ENCODE data around the gene ENO2.
A peak's percentile ranks its signal among the peaks of the same experiment; 100 is the strongest.
"Not testable (repeated sequence)": the region's sequence is repeated elsewhere in the genome, so short reads cannot be mapped to it uniquely, and the experiment has no call there.

The ENO2 gene

DNA sequence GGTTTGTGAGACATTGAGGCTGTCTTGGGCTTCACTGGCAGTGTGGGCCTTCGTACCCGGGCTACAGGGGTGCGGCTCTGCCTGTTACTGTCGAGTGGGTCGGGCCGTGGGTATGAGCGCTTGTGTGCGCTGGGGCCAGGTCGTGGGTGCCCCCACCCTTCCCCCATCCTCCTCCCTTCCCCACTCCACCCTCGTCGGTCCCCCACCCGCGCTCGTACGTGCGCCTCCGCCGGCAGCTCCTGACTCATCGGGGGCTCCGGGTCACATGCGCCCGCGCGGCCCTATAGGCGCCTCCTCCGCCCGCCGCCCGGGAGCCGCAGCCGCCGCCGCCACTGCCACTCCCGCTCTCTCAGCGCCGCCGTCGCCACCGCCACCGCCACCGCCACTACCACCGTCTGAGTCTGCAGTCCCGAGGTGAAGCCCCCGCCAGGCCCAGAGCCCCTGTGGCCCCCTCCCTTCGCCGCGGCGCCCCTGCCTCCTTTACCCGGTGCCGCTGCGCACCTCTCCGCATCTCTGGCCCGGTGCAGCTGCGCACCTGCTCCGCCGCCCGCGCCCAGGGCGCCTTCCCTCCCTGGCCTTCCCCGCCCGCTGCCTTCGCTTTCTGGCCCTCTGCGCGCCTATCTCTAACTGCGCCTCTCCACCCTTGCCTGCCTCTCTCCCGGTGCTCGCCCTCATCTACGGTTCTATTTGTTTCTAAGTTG lies at the start of gene ENO2:
Gene ENO2 (plus strand): TSS at position 335 of the 701 bp plus-strand sequence. CDS start 1,253 bp downstream, outside the sequence.
- DNase-seq = no peak

DNA sequence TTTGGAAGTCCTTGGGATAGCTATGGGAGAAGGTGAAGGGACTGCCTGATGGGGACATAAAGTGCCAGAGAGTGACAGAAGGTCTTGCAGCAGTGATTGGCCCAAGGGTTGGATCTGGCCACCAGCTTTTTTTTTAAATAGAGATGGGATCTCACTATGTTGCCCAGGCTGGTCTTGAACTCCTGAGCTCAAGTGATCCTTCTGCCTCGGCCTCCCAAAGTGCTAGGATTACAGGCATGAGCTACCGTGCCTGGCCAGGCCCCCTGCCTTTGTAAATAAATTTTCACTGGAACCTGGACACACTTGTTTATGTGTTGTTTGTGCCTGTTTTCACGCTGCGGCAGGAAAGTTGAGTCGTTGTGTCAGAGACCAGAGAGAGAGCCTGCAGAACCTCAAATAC lies 49.1 kb upstream of the ENO2 start:
- DNase-seq = not testable (repeated sequence)

DNA sequence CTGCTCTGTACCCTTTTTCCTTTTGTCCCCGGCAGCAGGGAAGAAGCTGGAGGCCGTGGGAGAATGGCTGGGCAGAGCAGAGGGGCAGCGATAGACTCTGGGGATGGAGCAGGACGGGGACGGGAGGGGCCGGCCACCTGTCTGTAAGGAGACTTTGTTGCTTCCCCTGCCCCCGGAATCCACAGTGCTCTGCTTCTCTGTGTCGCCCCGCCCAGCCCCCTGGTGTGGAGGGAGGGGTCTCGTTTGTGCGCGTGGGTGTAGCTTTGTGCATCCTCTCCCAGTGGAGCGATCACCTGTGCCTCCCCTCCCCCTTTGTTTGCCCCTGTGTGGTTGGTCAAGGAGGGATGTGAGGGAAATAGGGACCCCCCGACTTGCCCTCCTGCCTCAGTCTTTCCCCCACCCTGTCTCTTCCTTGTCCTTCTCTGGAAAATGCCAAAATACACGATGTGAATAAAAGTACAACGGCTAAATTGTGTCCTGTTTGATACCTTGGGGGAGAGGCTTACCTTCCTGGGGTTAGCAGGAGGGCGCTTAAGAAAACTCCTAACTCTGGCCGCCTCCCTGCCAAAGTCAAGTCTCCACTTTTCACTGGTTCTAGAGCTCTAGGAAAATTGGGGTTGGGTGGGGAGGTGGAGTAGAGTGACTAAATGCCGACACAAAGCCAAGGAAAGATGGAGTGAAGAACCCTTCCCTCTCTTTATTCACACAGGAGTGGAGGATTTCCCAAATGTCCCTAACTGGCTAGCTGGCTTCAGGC lies 48.0 kb upstream of the ENO2 start:
- no peak for DNase-seq

DNA sequence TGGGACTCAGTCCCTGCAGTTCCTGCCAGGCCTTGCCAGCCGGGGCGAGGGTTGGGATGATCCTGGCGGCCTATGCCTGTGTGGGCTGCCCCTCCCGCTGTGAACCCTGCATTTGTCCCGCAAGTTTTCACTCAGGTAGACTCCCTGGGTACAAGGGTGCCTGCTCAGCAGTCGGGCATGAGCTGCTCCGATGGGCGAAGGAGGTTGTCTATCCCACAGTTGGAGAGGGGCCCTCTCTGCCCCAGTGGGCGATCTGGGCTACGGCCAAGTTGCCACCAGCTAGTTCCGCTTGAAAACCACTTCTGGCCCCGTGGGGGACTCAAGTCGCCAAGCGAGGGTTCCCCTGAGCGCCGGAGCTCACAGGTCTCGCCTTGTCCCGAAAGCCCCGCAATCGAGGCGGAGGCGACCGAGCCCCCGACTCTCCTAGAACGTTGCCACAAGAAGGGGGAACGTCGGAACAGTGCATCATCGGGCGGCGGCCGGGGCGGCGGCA lies 47.4 kb upstream of the ENO2 start:
- no peak for DNase-seq

DNA sequence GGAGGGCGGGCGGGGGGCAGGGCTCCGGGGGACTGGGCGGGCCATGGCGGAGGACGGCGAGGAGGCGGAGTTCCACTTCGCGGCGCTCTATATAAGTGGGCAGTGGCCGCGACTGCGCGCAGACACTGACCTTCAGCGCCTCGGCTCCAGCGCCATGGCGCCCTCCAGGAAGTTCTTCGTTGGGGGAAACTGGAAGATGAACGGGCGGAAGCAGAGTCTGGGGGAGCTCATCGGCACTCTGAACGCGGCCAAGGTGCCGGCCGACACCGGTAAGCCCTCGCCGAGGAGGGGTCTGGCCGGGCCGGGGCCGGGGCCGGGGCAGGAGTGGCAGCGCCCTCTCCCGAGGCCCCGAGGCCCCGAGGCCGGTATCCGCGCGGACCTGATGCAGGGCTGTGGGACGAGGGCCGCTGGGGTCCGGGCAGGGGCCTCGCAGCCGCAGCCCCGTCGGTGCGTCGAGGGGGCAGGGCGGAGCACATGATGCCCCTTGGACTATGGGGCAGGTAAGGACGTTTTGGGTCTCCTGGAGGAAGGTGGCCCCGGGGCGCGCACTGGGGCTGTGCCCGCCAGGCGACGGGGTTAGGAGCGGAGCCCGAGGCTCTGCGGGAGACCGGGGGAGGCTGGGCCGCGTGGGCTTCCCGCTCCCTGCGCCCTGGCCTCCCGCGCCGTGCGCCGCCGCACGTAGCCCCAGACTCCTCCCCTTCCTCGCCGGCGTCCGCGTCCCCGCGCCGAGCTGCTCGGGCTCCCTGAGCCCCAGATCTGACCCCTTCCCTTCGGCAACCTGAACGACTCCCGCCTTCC lies 46.8 kb upstream of the ENO2 start, which contains the start of gene TPI1:
Gene TPI1 (plus strand): TSS at position 119 of the 798 bp plus-strand sequence. CDS start 36 bp downstream, at position 155.
- peak; percentile 76 for DNase-seq

DNA sequence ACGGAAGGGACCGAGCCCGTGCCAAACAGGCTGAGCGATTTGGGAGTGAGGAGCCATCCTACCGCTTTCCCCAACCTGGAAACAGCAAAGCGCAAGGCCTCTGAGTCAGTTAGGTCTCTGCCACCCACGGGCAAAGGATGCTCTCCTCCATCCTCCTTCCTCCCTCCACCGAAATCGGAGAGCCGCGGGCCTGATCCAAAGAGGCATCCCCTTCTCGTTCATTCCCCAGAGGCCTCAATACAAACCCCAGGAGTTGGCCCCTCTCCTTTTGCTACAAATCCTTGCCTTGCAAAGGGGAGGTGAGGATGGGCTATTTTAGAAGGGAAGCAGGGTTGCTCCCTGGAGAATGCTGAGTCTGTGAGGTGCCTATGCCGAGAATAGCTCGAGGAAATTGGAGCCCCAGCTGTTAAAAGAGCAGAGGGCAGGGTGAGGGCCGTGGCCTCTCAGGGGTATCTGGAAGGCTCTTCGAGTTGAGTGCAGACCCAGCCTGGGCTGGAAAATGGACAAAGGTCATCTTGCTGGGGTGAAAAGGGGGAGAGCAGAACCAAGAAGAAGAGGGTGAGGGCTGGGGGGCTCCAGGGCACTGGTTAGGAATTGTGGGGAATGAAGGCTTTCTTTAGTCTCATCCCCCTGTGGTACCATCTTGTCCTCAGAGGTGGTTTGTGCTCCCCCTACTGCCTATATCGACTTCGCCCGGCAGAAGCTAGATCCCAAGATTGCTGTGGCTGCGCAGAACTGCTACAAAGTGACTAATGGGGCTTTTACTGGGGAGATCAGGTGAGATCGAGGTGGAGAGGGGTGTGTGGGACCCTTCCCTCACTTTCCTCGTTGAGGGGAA lies 46.0 kb upstream of the ENO2 start:
- DNase-seq = no peak

DNA sequence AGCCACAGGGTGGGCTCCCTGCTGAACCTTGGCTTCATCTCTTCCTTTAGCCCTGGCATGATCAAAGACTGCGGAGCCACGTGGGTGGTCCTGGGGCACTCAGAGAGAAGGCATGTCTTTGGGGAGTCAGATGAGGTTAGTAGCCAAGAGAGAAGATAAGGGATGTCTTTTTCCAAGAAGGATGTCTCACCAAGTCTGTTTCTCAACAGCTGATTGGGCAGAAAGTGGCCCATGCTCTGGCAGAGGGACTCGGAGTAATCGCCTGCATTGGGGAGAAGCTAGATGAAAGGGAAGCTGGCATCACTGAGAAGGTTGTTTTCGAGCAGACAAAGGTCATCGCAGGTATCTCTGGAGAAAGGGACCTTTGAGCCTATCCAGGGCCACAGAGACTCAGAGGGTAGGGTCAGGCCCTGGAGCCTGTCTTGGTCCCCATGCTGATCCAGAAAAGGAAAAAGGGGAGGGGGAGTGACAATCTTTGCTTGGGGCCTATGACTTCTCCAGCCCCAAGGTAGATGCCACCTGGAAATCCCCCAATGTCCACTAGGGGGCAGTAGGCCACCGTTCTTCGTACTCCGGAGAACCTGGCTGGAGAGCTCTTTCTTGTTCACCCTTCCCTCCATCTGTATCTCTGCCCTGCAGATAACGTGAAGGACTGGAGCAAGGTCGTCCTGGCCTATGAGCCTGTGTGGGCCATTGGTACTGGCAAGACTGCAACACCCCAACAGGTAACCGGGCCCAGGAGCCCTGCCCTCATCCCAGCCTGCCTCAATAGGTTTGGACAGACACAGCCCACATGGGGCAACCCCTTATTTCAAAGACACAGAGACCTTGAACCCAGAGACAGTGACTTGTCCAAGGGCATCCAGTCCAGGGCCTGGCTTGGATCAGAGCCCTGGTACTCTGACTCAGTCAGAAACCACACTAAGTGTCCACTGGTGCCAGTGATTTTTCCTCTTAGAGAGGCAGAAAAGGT lies 45.0 kb upstream of the ENO2 start:
- peak; percentile 67 for DNase-seq

DNA sequence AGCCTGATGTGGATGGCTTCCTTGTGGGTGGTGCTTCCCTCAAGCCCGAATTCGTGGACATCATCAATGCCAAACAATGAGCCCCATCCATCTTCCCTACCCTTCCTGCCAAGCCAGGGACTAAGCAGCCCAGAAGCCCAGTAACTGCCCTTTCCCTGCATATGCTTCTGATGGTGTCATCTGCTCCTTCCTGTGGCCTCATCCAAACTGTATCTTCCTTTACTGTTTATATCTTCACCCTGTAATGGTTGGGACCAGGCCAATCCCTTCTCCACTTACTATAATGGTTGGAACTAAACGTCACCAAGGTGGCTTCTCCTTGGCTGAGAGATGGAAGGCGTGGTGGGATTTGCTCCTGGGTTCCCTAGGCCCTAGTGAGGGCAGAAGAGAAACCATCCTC lies 44.1 kb upstream of the ENO2 start:
- not testable (repeated sequence) for DNase-seq

DNA sequence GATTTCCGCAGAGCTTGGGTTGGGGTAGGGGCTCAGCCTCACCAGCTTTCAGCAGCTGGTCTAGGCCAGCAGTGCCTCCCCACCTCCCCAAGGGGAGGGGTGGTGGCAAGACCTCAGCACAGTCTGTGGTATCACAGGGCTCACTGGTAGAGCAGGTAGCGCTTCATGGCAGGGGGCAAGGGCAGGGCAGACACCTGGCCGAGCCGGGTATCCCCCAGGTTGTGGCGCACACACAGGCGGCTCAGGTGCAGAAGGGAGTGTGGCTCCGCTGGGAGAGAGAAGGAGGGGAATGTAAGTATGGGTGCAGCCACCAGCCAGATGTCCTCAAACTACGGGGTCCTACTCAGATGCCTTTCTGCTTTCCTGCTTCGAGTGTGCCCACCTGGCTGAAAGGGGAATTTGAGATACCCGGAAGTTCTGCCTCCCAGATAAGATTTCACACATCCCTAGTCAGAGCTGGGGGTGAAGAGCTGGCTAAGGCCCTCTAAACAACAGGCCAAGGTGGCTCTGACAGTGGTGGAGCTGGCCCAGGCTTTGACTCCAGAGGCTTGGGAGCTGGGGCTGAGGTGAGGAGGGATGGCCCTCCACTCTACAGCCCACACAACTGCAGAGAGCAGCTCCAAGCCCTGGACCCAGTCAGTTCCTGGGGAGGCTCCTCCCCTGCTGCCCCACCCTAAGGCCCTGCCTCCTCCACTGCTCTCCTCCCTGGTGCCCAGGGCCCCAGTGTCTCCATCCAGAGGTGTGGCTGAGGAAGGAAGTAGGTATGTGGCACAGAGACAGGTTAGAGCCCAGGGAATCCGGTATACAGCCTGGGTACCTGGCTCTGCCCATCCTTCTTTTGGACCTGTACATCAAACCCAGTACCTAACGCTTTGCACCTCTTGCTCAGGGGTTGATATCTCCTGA lies 43.1 kb upstream of the ENO2 start:
- no peak for DNase-seq

DNA sequence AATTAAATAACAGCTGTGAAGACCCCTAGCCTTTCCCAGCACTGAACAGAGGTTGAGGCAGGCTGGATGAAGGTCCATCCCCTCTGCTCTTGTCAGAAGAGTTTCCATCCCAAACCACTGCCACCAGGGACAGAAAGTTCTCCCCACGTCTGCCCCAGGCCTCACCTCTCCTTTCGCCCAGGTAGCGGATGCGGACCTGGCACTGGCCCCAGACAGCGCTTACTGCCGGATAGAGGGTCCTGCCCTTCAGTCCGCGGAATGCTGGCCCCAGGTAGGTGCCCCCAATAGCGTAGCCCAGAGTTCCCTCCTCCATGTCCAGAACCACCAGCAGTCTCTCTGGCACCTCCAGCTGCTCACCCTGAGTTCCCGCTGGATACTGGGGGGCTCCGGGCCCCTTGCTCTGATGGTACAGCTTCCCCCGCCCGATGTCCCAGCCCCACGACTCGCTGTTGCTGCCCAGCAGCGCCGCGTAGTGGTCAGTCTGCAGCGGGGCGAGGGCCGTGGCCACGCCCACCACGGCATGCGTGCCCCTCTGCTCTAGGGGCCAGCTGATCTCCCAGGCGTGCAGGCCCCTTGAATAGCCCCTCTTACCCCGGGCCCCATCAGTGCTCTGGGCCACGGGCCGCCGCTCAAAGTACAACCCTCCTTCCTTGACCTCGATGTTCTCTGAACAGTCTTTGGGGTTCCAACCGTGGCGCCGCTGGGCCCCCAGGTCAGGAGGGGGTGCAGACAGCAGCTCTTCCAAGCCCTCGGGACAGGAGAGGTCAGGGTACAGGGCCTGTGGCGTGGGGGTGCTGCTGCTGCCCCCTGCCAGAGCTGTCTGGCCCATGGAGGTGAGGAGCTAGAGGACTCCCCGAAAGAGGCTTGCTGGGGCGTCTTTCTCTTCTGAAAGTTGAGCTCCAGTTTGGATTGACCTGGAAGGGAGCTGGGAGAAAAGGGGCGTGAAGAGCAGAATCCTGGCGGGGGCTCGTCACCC lies 42.0 kb upstream of the ENO2 start:
- peak; percentile 56 for DNase-seq

DNA sequence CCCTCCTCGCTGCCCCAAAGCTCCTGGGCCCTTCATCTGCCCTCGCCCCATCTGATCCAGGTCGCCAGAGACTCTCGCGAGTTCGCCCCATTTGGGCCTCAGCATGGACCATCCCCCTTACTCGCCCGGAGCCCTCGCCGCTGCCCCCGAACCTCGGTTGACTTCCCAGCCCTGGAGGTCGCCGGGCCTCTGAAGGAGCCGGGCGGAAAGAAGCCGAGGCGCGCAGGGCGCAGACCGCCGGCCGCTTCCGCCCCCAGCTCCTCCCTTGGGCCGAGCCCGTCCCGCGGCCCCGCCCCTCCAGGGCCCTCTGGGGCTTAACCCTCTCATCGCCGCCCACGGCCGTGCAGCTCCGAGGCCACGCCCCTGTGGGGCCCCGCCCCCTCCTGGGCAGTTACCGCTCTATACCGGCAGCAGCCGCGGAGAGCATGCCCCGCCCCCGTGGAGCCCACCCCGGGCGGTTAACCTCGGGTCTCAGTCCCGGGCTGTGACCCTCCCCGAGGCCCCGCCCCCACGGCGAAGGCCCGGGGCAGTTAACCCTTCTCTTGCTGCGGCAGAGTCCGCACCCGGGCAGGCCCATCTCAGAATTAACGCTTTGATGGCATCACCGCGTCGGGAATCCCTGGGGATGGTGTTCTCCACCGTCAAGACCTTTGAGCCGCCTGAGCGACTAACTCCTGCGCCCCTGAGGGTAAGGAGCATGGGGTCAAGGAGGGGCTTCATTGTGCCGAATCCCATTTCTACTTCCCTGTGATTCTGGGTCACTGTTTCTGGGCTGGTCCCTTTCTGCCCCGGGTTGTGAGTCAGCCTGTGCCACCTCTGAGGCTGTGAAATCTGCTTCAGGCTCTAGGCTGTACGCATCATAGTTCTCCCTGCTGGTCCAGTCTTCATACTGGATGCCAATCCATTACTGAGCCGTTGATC lies 41.0 kb upstream of the ENO2 start, which contains the start of gene SPSB2:
Gene SPSB2 (minus strand): TSS at position 210 of the 921 bp plus-strand sequence. CDS start 402 bp downstream, outside the sequence.
- peak; percentile 93 for DNase-seq

DNA sequence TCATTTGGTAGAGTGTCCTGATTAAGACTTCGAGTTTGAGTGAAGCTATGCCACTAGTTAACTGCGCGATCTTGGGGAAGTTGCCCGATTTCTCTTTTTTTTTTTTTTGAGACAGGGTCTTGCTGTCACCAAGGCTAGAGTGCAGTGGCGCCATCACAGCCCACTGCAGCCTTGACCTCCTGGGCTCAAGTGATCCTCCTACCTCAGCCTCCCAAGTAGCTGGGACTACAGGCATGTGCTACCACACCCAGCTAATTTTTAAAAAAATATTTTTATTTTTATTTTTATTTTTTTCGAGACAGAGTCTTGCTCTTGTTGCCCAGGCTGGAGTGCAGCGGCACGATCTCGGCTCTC lies 40.4 kb upstream of the ENO2 start:
- DNase-seq = not testable (repeated sequence)

DNA sequence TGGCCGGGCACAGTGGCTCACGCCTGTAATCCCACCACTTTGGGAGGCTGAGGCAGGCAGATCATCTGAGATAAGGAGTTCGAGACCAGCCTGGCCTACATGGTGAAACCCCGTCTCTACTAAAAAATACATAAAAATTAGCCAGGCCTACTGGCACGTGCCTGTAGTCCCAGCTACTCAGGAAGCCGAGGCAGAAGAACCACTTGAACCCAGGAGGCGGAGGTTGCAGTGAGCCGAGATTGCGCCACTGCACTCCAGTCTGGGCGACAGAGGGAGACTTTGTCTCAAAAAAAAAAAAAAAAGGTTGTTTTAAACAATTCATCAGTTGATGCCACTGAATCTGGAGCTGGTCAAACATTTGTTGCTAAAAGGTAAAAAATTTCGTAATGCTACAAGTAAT lies 34.6 kb upstream of the ENO2 start:
- not testable (repeated sequence) for DNase-seq

DNA sequence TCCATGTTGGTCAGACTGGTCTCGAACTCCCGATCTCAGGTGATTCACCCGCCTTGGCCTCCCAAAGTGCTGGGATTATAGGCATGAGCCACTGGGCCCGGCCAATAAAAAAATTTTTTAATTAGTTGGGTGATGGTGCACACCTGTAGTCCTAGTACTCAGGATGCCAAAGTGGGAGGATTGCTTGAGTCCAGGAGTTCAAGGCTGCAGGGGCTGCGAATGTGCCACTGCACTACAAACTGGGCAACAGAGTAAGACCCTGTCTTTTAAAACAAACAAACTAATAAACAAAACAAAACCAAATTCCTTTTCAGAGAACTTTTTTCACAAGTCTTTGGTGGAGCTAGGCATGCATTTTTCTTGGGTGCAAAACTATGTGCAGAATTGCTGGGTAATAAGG lies 31.1 kb upstream of the ENO2 start:
- no peak for DNase-seq

DNA sequence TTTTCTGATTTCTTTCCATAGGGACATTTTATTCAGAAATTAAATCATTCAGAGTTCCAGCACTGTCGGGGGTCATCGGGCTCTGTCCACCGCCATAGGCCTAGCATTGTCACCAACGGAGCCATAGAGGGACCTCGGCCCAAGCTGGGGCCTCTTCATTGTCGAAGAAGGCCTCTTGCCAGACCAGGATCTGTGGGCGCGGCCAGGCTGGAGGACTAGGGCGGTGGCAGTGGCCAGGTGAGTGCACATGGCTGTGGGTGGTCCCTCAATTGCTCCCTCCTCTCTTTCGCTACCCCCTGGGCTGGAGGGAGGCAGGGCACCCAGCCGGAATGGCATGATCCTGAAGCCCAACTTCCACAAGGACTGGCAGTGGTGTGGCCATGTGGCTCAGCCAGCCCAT lies 30.7 kb upstream of the ENO2 start:
- no peak for DNase-seq

DNA sequence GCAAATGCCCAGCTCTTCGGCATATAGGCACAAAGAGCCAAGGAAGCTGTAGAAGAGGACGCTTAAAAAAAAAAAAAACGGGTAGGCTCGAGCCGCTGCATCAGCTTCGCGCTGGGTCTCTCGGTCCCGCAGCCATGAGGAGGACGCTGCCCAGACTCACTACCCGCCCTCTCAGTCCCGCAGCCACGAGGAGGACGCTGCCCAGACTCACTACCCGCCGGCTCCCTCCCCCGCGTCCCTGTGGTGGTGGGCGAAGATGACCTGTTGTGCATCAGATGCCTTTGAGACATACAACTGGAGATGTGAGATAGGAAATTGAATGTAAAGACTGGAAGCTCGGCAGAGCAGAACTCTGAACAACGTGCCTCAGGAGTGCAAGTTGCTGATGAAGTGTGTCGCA lies 29.8 kb upstream of the ENO2 start:
- no peak for DNase-seq

DNA sequence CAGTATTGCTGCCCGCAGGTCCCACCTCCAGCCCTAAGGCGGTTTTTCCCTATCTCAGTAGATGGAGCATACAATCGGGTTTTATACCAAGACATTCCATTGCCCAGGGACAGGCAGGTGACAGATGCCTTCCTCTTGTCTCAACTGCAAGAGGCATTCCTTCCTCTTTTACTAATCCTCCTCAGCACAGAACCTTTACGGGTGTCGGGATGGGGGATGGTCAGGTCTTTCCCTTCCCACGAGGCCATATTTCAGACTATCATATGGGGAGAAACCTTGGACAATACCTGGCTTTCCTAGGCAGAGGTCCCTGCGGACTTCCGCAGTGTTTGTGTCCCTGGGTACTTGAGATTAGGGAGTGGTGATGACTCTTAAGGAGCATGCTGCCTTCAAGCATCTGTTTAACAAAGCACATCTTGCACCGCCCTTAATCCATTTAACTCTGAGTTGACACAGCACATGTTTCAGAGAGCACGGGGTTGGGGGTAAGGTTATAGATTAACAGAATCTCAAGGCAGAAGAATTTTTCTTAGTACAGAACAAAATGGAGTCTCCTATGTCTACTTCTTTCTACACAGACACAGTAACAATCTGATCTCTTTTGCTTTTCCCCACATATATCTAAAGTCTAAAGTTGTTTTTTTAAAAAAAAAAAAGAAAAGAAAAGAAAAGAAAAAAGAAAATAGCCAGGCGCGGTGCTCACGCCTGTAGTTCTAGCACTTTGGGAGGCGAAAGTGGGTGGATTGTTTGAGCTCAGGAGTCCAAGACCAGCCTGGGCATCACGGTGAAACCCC lies 28.0 kb upstream of the ENO2 start:
- not testable (repeated sequence) for DNase-seq

Measured in NCI-H2107 (cell line).